Measurements from ENCODE around the gene PCDHB4. TPM values are rescaled to one million over a fixed set of nuclear protein-coding genes. Genes with fewer than 3 reads are reported as not detected.
"Not testable (repeated sequence)": the region's sequence is repeated elsewhere in the genome, so short reads cannot be mapped to it uniquely, and the experiment has no call there.

PCDHB4 gene
- total RNA-seq, 6 donors from 2014 or later: 0.49 to 2.9 (median 2.4) TPM

GRCh38 chr5:141127305-141127704 lies 5.7 kb downstream of the PCDHB4 start:
- no peak for ATAC-seq (ENCODE audit: low FRiP score in 2 of 2)
- H3K36me3 ChIP-seq: no peaks in the 10 kb centered on the region
- peaks cover 0 to 25% (median 9%) of the 10 kb centered on the region in 4 donors for H3K9me3 ChIP-seq
- WGBS, 2 donors: 85 to 94% methylated on average over 1 of the region's 1 CpG
- DNase-seq: no peak
- H3K27me3 ChIP-seq: no peaks in the 10 kb centered on the region
- H3K4me3 ChIP-seq: no peak overlapping the region
- TF ChIP-seq POLR2AphosphoS5 (IDR thresholded peaks at IDR 0.05) (no peak), POLR2A (IDR thresholded peaks at IDR 0.05) (no peak), EP300 (IDR thresholded peaks at IDR 0.05) (no peak), CTCF (IDR thresholded peaks at IDR 0.05) (no peak)
- no peak overlapping the region for H3K27ac ChIP-seq
- no peaks in the 10 kb centered on the region for H3K4me1 ChIP-seq

DNA sequence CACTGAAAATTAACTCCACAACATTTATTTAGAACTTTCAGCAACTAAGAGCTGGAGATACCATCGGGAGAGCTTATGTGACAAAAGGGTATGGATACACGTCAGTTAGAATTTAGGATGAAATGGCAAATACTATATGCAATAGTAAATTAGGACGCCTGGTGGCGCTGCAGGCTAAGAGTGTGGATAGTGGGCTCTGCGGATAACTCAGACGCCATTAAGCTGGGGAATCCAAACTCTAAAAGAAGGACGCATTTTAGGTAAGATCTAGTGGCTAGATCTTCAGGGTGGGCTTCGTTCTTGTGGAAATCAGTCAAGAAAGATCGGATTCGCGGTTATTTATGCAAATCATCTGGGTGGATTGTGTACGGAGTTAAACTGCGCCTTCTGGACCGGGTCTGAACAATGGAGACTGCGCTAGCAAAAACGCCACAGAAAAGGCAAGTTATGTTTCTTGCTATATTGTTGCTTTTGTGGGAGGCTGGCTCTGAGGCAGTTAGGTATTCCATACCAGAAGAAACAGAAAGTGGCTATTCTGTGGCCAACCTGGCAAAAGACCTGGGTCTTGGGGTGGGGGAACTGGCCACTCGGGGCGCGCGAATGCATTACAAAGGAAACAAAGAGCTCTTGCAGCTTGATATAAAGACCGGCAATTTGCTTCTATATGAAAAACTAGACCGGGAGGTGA lies 13.6 kb downstream of the PCDHB4 start, which contains the start of gene PCDHB5:
Gene PCDHB5, plus strand, starts transcription at position 177 of the 688 bp plus-strand sequence. Its CDS starts 229 bp downstream, at position 406.
- H3K4me1 ChIP-seq: no peaks in the 10 kb centered on the region
- peaks cover 8 to 49% (median 37%) of the 10 kb centered on the region in 4 donors for H3K9me3 ChIP-seq
- peak within 1 kb of the TSS in 1 of 4 donors; percentile 36 for H3K27ac ChIP-seq
- ATAC-seq (ENCODE audit: low FRiP score in 2 of 2) (no peak), DNase-seq (no peak)
- TF ChIP-seq EP300 (IDR thresholded peaks at IDR 0.05): no peak
- peak in 1 of 6 experiments; percentile 8 for TF ChIP-seq CTCF (IDR thresholded peaks at IDR 0.05)
- TF ChIP-seq POLR2A (IDR thresholded peaks at IDR 0.05): no peak
- TF ChIP-seq POLR2AphosphoS5 (IDR thresholded peaks at IDR 0.05): no peak
- no peaks in the 10 kb centered on the region for H3K36me3 ChIP-seq
- WGBS, 2 donors: 23% methylated on average over 22 of the region's 22 CpGs
- peak within 1 kb of the TSS in 3 of 4 donors; percentile 32 to 39 (median 39) for H3K4me3 ChIP-seq
- H3K27me3 ChIP-seq: no peaks in the 10 kb centered on the region

DNA sequence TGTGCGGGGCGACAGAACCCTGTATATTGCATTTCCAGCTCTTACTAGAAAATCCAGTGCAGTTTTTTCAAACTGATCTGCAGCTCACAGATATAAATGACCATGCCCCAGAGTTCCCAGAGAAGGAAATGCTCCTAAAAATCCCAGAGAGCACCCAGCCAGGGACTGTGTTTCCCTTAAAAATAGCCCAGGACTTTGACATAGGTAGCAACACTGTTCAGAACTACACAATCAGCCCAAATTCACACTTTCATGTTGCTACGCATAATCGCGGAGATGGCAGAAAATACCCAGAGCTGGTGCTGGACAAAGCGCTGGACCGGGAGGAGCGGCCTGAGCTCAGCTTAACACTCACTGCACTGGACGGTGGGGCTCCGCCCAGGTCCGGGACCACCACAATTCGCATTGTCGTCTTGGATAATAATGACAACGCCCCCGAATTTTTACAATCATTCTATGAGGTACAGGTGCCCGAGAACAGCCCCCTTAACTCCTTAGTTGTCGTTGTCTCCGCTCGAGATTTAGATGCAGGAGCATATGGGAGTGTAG lies 14.2 kb downstream of the PCDHB4 start:
- no peak overlapping the region for H3K27ac ChIP-seq
- WGBS, 2 donors: 43 to 50% methylated on average over 19 of the region's 19 CpGs
- peak in 1 of 2 donors; percentile 39 for DNase-seq

DNA sequence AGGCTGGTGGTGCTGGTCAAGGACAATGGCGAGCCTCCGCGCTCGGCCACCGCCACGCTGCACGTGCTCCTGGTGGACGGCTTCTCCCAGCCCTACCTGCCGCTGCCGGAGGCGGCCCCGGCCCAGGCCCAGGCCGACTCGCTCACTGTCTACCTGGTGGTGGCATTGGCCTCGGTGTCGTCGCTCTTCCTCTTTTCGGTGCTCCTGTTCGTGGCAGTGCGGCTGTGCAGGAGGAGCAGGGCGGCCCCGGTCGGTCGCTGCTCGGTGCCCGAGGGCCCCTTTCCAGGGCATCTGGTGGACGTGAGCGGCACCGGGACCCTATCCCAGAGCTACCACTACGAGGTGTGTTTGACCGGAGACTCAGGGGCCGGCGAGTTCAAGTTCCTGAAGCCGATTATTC lies 15.7 kb downstream of the PCDHB4 start:
- H3K4me1 ChIP-seq; H3K27ac ChIP-seq; H3K4me3 ChIP-seq; ATAC-seq (ENCODE audit: low FRiP score in 2 of 2); H3K36me3 ChIP-seq; H3K27me3 ChIP-seq: not testable (repeated sequence)
- peak in 1 of 2 donors; percentile 71 for DNase-seq
- 48% methylated on average over 19 of the region's 34 CpGs; no CpG with 5 or more reads in 1 of the 2 donors for WGBS, 2 donors
- H3K9me3 ChIP-seq: peaks cover 8 to 52% (median 37%) of the 10 kb centered on the region in 4 donors

More for the DNA sequence above, 14.2 kb downstream of the PCDHB4 start:
- no peak for ATAC-seq (ENCODE audit: low FRiP score in 2 of 2)
- H3K4me1 ChIP-seq: no peaks in the 10 kb centered on the region
- H3K27me3 ChIP-seq: no peaks in the 10 kb centered on the region
- TF ChIP-seq CTCF (IDR thresholded peaks at IDR 0.05) (no peak), POLR2AphosphoS5 (IDR thresholded peaks at IDR 0.05) (no peak), EP300 (IDR thresholded peaks at IDR 0.05) (no peak), POLR2A (IDR thresholded peaks at IDR 0.05) (no peak)
- peak overlapping the region in 3 of 4 donors; percentile 32 to 39 (median 39) for H3K4me3 ChIP-seq
- H3K36me3 ChIP-seq: no peaks in the 10 kb centered on the region
- peaks cover 8 to 52% (median 37%) of the 10 kb centered on the region in 4 donors for H3K9me3 ChIP-seq

DNA sequence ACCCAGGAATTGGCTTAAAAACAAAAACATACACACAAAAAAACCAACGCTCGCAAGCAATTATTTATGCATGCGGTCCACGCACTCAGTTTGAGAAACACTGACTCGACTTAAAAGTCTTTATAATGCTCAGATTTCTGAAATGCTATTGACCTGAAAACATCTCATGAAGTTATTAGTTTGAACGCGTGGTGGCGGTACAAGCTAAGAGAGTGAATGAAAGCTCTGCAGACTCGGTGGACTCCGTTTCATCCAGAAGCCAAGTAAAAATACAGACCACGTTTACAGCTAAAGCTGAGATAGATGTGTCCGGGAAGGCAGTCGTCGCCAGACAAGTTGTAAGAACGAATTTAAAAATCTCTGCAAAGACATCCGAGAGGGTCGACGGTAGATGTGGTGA lies 28.2 kb downstream of the PCDHB4 start, which contains the start of gene PCDHB6:
Gene PCDHB6, plus strand, starts transcription at position 246 of the 400 bp plus-strand sequence. CDS start 201 bp downstream, outside the sequence.
- H3K9me3 ChIP-seq: peaks cover 16 to 43% (median 28%) of the 10 kb centered on the region in 4 donors
- TF ChIP-seq CTCF (IDR thresholded peaks at IDR 0.05): peak in 1 of 6 experiments; percentile 12
- TF ChIP-seq POLR2A (IDR thresholded peaks at IDR 0.05): no peak
- TF ChIP-seq EP300 (IDR thresholded peaks at IDR 0.05): no peak
- 13 to 17% methylated on average over 18 of the region's 18 CpGs for WGBS, 2 donors

More for the DNA sequence above, 28.2 kb downstream of the PCDHB4 start, which contains the start of gene PCDHB6:
- ATAC-seq (ENCODE audit: low FRiP score in 2 of 2) (no peak), DNase-seq (no peak)
- Histone ChIP-seq H3K27me3 (no peaks in the 10 kb centered on the region), H3K4me3 (peak within 1 kb of the TSS in 1 of 4 donors; percentile 17), H3K4me1 (no peaks in the 10 kb centered on the region), H3K36me3 (no peaks in the 10 kb centered on the region), H3K27ac (no peak within 1 kb of the TSS)

All from upper lobe of left lung (tissue), 6 donors.